Stimulated activated CD4-positive, alpha-beta T cell treated with anti-CD3 and anti-CD28 coated beads, Interleukin-15, amount 100 ng/mL, for 24 hours (primary cell): ENCODE data around the gene LCP2.
"Not testable (repeated sequence)": the region's sequence is repeated elsewhere in the genome, so short reads cannot be mapped to it uniquely, and the experiment has no call there.

Experiments
- DNase-seq: peaks from one replicate; pipeline ENCODE4 v3.0.0-alpha.2; 2020

Gene LCP2

GRCh38 chr5:170270293-170271069, 27.1 kb downstream of the LCP2 start:
- DNase-seq, result no peak

GRCh38 chr5:170269579-170269978, 28.0 kb downstream of the LCP2 start:
- DNase-seq, result peak; percentile 65

GRCh38 chr5:170268884-170269283, 28.7 kb downstream of the LCP2 start:
- DNase-seq, result no peak

DNA sequence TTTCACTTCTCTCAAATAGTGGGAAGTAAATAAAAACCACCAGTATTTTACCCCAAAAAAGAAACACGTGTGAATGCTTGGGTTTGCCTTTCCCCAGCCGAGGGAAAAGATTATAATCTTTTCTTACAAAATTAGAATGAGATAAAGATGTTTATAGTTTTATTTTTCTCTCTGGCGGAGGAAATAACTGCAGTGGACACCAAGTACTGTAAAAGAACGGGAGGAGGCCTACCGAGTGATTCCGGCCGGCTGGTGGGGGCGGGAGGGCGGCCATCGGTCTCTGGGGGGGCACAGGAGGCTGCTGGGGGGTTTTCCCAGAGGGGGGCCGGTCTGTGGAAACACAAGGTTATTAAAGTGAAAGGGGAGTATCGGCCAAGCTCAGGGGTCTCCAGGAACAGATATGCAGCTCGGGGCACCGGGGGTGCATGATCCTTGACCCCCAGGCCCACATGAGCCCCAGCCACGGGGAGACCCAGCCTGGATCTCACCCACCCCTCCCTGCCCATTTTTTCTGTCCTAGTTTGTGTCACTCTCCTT, 29.4 kb downstream of the LCP2 start:
- DNase-seq, result no peak

GRCh38 chr5:170267431-170268152, 30.0 kb downstream of the LCP2 start:
- DNase-seq, result peak; percentile 88

DNA sequence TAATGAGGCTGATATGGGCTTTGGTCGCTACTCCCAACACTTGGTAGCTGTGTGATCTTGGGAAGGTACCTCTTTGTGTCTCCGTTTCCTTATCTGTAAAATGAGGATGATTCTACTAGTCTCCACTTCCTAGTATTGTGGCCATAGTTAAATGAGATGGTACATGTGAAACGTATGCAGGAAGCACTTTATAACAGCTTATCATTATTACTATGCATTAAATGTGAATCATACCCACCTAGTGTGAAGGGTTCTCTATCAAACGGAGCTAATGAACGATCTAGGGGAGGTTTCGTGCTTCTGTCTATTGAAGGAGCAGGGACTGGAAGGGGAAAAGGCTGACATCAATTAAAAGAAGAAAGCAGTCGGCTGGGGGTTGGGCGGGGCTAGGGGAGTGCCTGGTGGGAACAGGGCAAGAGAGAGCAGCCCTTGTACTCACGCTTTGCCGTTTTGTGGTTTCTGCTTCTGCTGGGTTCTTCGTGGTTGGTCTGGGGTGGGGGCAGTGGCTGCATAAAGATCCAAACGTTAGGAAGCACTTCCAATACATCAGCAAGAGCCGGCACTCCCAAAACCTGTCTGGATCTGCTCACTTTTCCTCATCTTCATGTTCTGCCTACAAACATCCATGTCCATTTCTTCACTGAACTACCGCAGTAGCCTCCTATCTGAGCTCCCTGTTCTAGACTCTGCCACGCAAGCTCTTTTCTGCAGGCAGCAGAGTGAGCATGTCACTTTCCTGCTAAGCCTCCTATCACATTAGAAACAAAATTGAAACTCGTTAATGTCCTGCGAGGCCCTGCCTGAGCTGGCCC, 30.8 kb downstream of the LCP2 start:
- DNase-seq, result peak; percentile 79

GRCh38 chr5:170265522-170265921, 32.1 kb downstream of the LCP2 start:
- no peak for DNase-seq

- no peak for DNase-seq
Observed at GRCh38 chr5:170263906-170264305, 33.7 kb downstream of the LCP2 start.

GRCh38 chr5:170262061-170263045, 35.2 kb downstream of the LCP2 start:
- DNase-seq, result no peak

GRCh38 chr5:170261528-170262043, 36.0 kb downstream of the LCP2 start:
- no peak for DNase-seq

DNA sequence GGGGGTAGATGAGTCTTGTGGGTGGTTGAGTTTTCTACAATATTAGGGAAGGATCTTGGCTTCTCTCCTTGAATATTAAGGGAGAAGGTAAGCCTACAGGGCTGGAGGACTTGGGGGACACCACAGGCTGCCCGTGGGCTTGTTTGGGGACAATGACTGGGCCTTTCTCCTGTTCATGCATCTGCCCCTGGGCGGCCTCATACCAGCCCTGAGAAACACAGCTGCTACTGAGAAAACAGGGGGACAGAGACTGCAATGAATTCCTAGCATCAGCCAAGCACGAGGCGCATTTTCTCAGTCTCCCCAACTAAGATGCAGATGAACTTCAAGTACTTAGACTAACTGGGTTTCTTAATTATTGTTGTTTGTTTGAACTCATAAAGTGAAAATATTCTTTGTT, 40.2 kb downstream of the LCP2 start:
- no peak for DNase-seq

- no peak for DNase-seq
Observed at GRCh38 chr5:170256571-170256970, 41.0 kb downstream of the LCP2 start.

- peak; percentile 70 for DNase-seq
Observed at GRCh38 chr5:170254056-170254455, 43.5 kb downstream of the LCP2 start.

- no peak for DNase-seq
Observed at GRCh38 chr5:170252720-170253350, 44.7 kb downstream of the LCP2 start.

DNA sequence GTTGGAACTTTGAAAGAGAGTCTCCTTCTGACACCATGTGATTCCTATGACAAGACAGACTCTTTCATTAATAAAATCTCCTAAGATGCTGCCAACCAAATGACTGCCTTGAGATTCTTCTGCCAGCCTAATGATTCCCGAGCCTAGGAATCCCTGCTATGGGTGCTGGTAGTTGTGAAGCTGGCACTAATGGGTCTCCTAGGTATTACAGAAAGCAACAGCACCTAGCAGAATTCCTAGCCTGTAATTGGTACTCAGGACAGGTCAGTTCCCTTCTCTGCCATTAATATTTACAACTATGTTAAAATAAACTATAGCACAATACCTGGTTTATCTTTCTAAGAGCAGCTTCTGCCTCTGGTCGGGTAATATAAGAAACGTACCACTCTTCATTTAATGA, 45.5 kb downstream of the LCP2 start:
- no peak for DNase-seq

DNA sequence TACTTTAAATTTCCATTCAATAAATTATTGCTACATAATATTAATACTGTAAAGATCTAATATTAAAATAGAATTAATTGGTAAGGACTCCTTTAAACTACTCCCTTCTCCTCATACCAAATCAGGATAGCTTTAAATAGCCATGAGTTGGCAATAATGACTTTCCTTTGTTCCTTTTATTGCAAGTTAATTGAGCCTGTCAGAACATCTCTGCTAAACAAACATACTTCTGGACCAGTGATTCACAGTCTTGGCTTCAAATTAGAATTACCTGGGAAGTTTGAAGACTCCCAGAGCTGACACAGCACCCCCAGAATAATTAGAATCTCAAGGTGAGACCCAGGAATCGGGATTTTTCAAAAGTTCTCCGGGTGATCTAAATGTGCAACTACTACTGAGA, 46.1 kb downstream of the LCP2 start:
- no peak for DNase-seq

GRCh38 chr5:170250810-170251317, 46.7 kb downstream of the LCP2 start:
- DNase-seq, result no peak

GRCh38 chr5:170249355-170249754, 48.2 kb downstream of the LCP2 start:
- DNase-seq, result no peak

DNA sequence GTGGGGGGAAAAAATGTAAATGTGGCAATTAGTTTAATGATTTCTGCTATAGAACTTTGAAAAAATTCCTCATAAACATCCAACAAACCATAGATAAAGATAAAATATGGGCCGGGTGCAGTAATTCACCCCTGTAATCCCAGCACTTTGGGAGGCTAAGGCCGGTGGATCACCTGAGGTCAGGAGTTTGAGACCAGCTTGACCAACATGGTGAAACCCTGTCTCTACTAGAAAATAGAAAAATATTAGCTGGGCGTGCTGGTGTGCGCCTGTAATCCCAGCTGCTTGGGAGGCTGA, 48.7 kb downstream of the LCP2 start:
- DNase-seq, result not testable (repeated sequence)

GRCh38 chr5:170248172-170248930, 49.2 kb downstream of the LCP2 start:
- DNase-seq, result no peak
